Neural cell (in vitro differentiated cells): ENCODE data around the gene ST8SIA6. TPM values are rescaled to one million over a fixed set of nuclear protein-coding genes. Genes with fewer than 3 reads are reported as not detected.

Experiments
- H2AFZ ChIP-seq: fragments of 200-600, 300-800 bp; sonication (generic), shearing (Covaris generic); 2 replicates; pipeline ENCODE4 v1.6.0; 2014; ENCODE audit warnings: low read depth, mild to moderate bottlenecking, antibody characterized with exemption, low read length, moderate library complexity
- H3F3A ChIP-seq: fragments of 200-600 bp; shearing (Covaris generic); 2 replicates; pipeline ENCODE4 v1.6.1; 2016; ENCODE audit warnings: mild to moderate bottlenecking, moderate library complexity, mixed read lengths, antibody characterized with exemption, low read length; ENCODE audit not compliant: insufficient read depth, poor library complexity, severe bottlenecking
- H3K27ac ChIP-seq: fragments of 200-600, 300-800 bp; sonication (generic), shearing (Covaris generic); 2 replicates; pipeline ENCODE4 v1.5.1; 2014; ENCODE audit warnings: mild to moderate bottlenecking, low read length, moderate library complexity
- H3K27me3 ChIP-seq: fragments of 300-800, 200-600 bp; sonication (generic), shearing (Covaris generic); 2 replicates; pipeline ENCODE4 v1.6.0; 2014; ENCODE audit warnings: mild to moderate bottlenecking, low read depth, low read length, moderate library complexity; ENCODE audit not compliant: insufficient read depth
- H3K36me3 ChIP-seq: fragments of 300-800, 200-600 bp; sonication (generic), shearing (Covaris generic); 2 replicates; pipeline ENCODE4 v1.5.1; 2014; ENCODE audit warnings: mild to moderate bottlenecking, antibody characterized with exemption, low read length, moderate library complexity; ENCODE audit not compliant: insufficient read depth
- H3K4me2 ChIP-seq: fragments of 300-800, 200-600 bp; sonication (generic), shearing (Covaris generic); 2 replicates; pipeline ENCODE4 v1.6.0; 2014; ENCODE audit warnings: mild to moderate bottlenecking, low read length
- H3K4me3 ChIP-seq: fragments of 300-800, 200-600 bp; sonication (generic), shearing (Covaris generic); 2 replicates; pipeline ENCODE4 v1.5.1; 2014; ENCODE audit warnings: mild to moderate bottlenecking, low read length, moderate library complexity
- H3K79me2 ChIP-seq: fragments of 200-600 bp; shearing (Covaris generic); replicated peaks from 2 replicates; pipeline ENCODE4 v1.6.0; 2014; ENCODE audit warnings: mild to moderate bottlenecking, low read length, moderate library complexity; ENCODE audit not compliant: insufficient read depth
- H3K9ac ChIP-seq: fragments of 300-800, 200-600 bp; sonication (generic), shearing (Covaris generic); 2 replicates; pipeline ENCODE4 v1.6.1; 2016; ENCODE audit warnings: mild to moderate bottlenecking, low read length, mixed read lengths
- H3K9me2 ChIP-seq: fragments of 200-600 bp; shearing (Covaris generic); 2 replicates; pipeline ENCODE4 v1.6.1; 2016; ENCODE audit warnings: mild to moderate bottlenecking, low read length, mixed read lengths; ENCODE audit not compliant: insufficient read depth
- H3K9me3 ChIP-seq: fragments of 200-600, 300-800 bp; sonication (generic), shearing (Covaris generic); 2 replicates; pipeline ENCODE4 v1.6.1; 2016; ENCODE audit warnings: mild to moderate bottlenecking, mixed run types, low read length, moderate library complexity, mixed read lengths
- H4K20me1 ChIP-seq: fragments of 200-600 bp; shearing (Covaris generic); 2 replicates; pipeline ENCODE4 v1.6.1; 2016; ENCODE audit warnings: mild to moderate bottlenecking, mixed run types; ENCODE audit not compliant: insufficient read depth
- CTCF ChIP-seq: fragments of 450-650 bp; IDR thresholded peaks from 2 replicates; pipeline ENCODE4 v1.5.1; 2014; ENCODE audit warnings: antibody characterized with exemption, mild to moderate bottlenecking, moderate library complexity; ENCODE audit not compliant: poor library complexity, severe bottlenecking
- EP300 ChIP-seq: fragments of 450-650 bp; conservative IDR thresholded peaks from 2 replicates; pipeline ENCODE4 v1.6.1; 2014; ENCODE audit warnings: antibody characterized with exemption, mild to moderate bottlenecking, moderate library complexity; ENCODE audit not compliant: poor library complexity, severe bottlenecking
- EZH2 ChIP-seq: fragments of 200-600, 300-800 bp; shearing (Covaris generic), sonication (generic); IDR thresholded peaks from 2 replicates; pipeline ENCODE4 v1.6.1; 2014; ENCODE audit warnings: antibody characterized with exemption, low read length, borderline replicate concordance, mild to moderate bottlenecking; ENCODE audit not compliant: insufficient read depth, poor library complexity, severe bottlenecking
- MXI1 ChIP-seq: fragments of 450-650 bp; conservative IDR thresholded peaks from 2 replicates; pipeline ENCODE4 v1.6.1; 2014; ENCODE audit warnings: antibody characterized with exemption, mild to moderate bottlenecking; ENCODE audit not compliant: poor library complexity, severe bottlenecking
- POLR2AphosphoS5 ChIP-seq: IDR thresholded peaks from 2 replicates; pipeline ENCODE4 v1.6.1; 2012
- RAD21 ChIP-seq: fragments of 450-650 bp; conservative IDR thresholded peaks from 2 replicates; pipeline ENCODE4 v1.6.1; 2014; ENCODE audit warnings: antibody characterized with exemption, mild to moderate bottlenecking, moderate library complexity
- REST ChIP-seq: IDR thresholded peaks from 2 replicates; pipeline ENCODE4 v1.6.1; 2012; ENCODE audit warnings: borderline replicate concordance
- SMC3 ChIP-seq: fragments of 450-650 bp; conservative IDR thresholded peaks from 2 replicates; pipeline ENCODE4 v1.6.1; 2014; ENCODE audit warnings: antibody characterized with exemption, mild to moderate bottlenecking, moderate library complexity; ENCODE audit not compliant: poor library complexity
- TAF1 ChIP-seq: IDR thresholded peaks from 2 replicates; pipeline ENCODE4 v1.6.1; 2012; ENCODE audit warnings: low read depth
- polyA plus RNA-seq: library from polyadenylated mRNA; depleted of rRNA; stranded (reverse); fragments of >200 nt; gene quantifications from 2 replicates; pipeline ENCODE4 v1.2.3, GENCODE V29; 2014

The ST8SIA6 gene
- polyA plus RNA-seq, 1 donor from 2014 or later = 0.41 TPM

- Histone ChIP-seq H4K20me1 (no peaks in the 10 kb centered on the region), H3F3A (no peaks in the 10 kb centered on the region), H3K79me2 (no peaks in the 10 kb centered on the region), H3K4me3 (no peak overlapping the region), H2AFZ (no peak overlapping the region), H3K9me2 (no peaks in the 10 kb centered on the region), H3K9me3 (no peaks in the 10 kb centered on the region), H3K36me3 (no peaks in the 10 kb centered on the region), H3K4me2 (no peak overlapping the region), H3K27me3 (no peaks in the 10 kb centered on the region), H3K27ac (no peak overlapping the region), H3K9ac (no peak overlapping the region)
- TF ChIP-seq EZH2 (no peak), EP300 (no peak)
Measured at GRCh38 chr10:17383801-17384555, 70.4 kb downstream of the ST8SIA6 start.

- H3K9me3 ChIP-seq = no peaks in the 10 kb centered on the region
- H2AFZ ChIP-seq = no peak overlapping the region
- no peaks in the 10 kb centered on the region for H3K27me3 ChIP-seq
- H3K27ac ChIP-seq = no peak overlapping the region
- H3F3A ChIP-seq = no peaks in the 10 kb centered on the region
- TF ChIP-seq TAF1 = no peak
- TF ChIP-seq SMC3 = no peak
- no peak for TF ChIP-seq REST
- TF ChIP-seq POLR2AphosphoS5 = no peak
- TF ChIP-seq CTCF = no peak
- no peak for TF ChIP-seq EZH2
- TF ChIP-seq EP300 = no peak
- no peak for TF ChIP-seq MXI1
- no peak for TF ChIP-seq RAD21
- H3K4me3 ChIP-seq = no peak overlapping the region
- no peaks in the 10 kb centered on the region for H4K20me1 ChIP-seq
- H3K9ac ChIP-seq = no peak overlapping the region
- H3K9me2 ChIP-seq = no peaks in the 10 kb centered on the region
- no peaks in the 10 kb centered on the region for H3K79me2 ChIP-seq
- H3K36me3 ChIP-seq = no peaks in the 10 kb centered on the region
- H3K4me2 ChIP-seq = no peak overlapping the region
Measured at GRCh38 chr10:17381502-17382142, 72.8 kb downstream of the ST8SIA6 start.
